ENCODE data around the gene SNED1. TPM values are rescaled to one million over a fixed set of nuclear protein-coding genes. Genes with fewer than 3 reads are reported as not detected.

Gene SNED1
- total and polyA plus RNA-seq, 9 of the 15 experiments (the other 6 are each of a cell fraction or from before 2014, with no cell fraction given), result 0.03 to 0.07 (median 0.05) TPM; not detected in 5

DNA sequence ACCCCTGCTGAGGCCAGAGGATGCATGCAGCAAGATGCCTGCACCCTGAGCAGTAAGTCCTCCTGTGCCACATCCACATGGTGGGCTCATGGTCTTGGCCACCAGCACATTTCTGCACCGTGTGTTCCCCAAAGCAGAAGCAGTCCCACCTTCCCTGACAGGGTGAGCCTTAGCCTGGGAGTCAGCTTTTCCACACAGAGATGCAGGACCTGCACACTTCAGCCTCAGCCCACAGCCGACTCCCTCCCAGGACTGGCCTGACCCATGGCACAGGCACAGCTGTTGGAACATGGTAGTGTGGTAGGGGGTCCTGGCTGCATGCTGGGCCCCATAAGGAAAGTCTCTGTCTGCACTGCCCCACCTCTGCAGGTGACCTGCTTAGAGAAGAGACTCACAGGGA, 5.0 kb downstream of the SNED1 start (continued):
- TF ChIP-seq, protein P1, sequence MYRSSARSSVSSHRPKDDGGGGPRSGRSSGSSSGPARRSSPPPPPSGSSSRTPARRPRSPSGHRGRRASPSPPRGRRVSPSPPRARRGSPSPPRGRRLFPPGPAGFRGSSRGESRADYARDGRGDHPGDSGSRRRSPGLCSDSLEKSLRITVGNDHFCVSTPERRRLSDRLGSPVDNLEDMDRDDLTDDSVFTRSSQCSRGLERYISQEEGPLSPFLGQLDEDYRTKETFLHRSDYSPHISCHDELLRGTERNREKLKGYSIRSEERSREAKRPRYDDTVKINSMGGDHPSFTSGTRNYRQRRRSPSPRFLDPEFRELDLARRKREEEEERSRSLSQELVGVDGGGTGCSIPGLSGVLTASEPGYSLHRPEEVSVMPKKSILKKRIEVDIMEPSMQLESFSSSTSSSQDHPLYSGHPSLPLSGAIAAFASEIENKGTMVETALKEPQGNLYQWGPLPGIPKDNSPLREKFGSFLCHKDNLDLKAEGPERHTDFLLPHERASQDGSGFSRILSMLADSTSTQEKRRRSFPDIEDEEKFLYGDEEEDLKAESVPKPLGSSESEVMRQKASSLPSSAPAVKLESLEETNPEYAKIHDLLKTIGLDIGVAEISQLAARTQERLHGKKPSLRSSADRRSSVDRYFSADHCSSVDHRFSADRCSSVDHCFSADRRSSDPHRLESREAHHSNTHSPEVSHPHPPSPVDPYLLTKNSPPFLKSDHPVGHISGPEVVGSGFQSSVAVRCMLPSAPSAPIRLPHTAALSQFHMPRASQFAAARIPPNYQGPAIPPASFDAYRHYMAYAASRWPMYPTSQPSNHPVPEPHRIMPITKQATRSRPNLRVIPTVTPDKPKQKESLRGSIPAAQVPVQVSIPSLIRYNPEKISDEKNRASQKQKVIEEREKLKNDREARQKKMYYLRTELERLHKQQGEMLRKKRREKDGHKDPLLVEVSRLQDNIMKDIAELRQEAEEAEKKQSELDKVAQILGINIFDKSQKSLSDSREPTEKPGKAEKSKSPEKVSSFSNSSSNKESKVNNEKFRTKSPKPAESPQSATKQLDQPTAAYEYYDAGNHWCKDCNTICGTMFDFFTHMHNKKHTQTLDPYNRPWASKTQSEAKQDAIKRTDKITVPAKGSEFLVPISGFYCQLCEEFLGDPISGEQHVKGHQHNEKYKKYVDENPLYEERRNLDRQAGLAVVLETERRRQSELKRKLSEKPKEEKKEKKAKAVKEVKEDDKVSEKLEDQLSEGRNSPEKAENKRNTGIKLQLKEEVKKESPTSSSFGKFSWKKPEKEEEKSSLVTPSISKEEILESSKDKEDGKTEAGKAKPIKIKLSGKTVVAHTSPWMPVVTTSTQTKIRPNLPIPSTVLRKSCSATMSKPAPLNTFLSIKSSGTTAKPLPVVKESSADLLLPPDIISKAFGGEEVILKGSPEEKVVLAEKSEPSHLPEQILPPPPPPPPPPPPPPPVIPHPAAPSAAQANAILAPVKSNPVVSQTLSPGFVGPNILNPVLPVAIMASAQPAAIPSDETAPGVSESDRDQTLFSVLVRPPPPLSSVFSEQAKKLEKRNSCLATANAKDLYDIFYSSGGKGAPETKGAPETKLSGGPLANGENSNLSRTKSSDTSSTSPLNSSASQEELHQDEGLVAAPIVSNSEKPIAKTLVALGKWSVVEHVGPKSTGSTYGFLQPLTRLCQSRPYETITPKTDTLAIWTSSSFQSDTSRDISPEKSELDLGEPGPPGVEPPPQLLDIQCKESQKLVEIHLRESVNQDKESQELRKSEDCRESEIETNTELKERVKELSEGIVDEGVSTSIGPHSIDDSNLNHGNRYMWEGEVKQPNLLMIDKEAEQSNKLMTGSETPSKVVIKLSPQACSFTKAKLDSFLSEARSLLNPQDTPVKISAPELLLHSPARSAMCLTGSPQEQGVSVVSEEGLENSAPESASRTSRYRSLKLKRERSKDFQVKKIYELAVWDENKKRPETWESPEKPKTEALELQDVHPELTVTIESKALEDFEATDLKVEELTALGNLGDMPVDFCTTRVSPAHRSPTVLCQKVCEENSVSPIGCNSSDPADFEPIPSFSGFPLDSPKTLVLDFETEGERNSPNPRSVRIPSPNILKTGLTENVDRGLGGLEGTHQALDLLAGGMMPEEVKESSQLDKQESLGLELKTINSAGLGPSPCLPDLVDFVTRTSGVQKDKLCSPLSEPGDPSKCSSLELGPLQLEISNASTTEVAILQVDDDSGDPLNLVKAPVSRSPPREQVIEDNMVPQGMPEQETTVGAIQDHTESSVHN (IDR thresholded peaks at IDR 0.05; ENCODE audit: borderline replicate concordance in 1 of 2, low read depth in 1 of 2), result no peak
- TF ChIP-seq, protein P2, sequence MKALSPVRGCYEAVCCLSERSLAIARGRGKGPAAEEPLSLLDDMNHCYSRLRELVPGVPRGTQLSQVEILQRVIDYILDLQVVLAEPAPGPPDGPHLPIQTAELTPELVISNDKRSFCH (CRISPR knock-in tag; IDR thresholded peaks at IDR 0.05), result no peak
- TF ChIP-seq, protein P2 (tag; IDR thresholded peaks at IDR 0.05), result no peak
- TF ChIP-seq ZFX (CRISPR knock-in tag; IDR thresholded peaks at IDR 0.05), result no peak
- no peak for TF ChIP-seq ELF1 (tag; IDR thresholded peaks at IDR 0.05)
- no peak for TF ChIP-seq LEF1 (IDR thresholded peaks at IDR 0.05)
- TF ChIP-seq, protein P3, sequence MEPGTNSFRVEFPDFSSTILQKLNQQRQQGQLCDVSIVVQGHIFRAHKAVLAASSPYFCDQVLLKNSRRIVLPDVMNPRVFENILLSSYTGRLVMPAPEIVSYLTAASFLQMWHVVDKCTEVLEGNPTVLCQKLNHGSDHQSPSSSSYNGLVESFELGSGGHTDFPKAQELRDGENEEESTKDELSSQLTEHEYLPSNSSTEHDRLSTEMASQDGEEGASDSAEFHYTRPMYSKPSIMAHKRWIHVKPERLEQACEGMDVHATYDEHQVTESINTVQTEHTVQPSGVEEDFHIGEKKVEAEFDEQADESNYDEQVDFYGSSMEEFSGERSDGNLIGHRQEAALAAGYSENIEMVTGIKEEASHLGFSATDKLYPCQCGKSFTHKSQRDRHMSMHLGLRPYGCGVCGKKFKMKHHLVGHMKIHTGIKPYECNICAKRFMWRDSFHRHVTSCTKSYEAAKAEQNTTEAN (CRISPR knock-in tag; IDR thresholded peaks at IDR 0.05), result no peak
- TF ChIP-seq, protein P4, sequence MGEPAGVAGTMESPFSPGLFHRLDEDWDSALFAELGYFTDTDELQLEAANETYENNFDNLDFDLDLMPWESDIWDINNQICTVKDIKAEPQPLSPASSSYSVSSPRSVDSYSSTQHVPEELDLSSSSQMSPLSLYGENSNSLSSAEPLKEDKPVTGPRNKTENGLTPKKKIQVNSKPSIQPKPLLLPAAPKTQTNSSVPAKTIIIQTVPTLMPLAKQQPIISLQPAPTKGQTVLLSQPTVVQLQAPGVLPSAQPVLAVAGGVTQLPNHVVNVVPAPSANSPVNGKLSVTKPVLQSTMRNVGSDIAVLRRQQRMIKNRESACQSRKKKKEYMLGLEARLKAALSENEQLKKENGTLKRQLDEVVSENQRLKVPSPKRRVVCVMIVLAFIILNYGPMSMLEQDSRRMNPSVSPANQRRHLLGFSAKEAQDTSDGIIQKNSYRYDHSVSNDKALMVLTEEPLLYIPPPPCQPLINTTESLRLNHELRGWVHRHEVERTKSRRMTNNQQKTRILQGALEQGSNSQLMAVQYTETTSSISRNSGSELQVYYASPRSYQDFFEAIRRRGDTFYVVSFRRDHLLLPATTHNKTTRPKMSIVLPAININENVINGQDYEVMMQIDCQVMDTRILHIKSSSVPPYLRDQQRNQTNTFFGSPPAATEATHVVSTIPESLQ (CRISPR knock-in tag; IDR thresholded peaks at IDR 0.05), result no peak
